Thyroid gland (tissue), 4 donors: ENCODE measurements around the gene TASP1. TPM values are rescaled to one million over a fixed set of nuclear protein-coding genes. Genes with fewer than 3 reads are reported as not detected.

Experiments
- DNase-seq, 2 donors: peaks; one replicate each; pipeline ENCODE4 v3.0.0-alpha.2; 2019
- H3K27ac ChIP-seq, 3 donors: fragments of 200-600 bp; sonication (generic); 1 replicate in 2 of 3; 2 replicates in 1 of 3; pipeline ENCODE4 v1.5.1; 2016 to 2019; ENCODE audit warnings: mild to moderate bottlenecking in 1 of 3, moderate library complexity in 1 of 3
- H3K27me3 ChIP-seq: fragments of 200-600 bp; sonication (generic); one replicate; pipeline ENCODE4 v1.5.1; 2019
- H3K36me3 ChIP-seq, 2 donors: fragments of 200-600 bp; sonication (generic); one replicate each; pipeline ENCODE4 v1.5.1; 2016 to 2019
- H3K4me1 ChIP-seq, 2 donors: fragments of 200-600 bp; sonication (generic); one replicate each; pipeline ENCODE4 v1.5.1; 2017 to 2019
- H3K4me3 ChIP-seq, 3 donors: fragments of 200-600 bp; sonication (generic); replicated peaks in 1 of 3; 1 replicate in 2 of 3; 2 replicates in 1 of 3; pipeline ENCODE4 v1.5.1; 2016; ENCODE audit warnings: mild to moderate bottlenecking in 1 of 3
- H3K9me3 ChIP-seq: fragments of 200-600 bp; sonication (generic); one replicate; pipeline ENCODE4 v1.5.1; 2017
- CTCF ChIP-seq, 6 experiments: fragments of 200-600 bp in 3 of 6; fragments of 450-650 bp in 3 of 6; sonication (generic) in 3 of 6; IDR thresholded peaks; one replicate each; pipeline ENCODE4 v1.5.1; 2016 to 2019; ENCODE audit warnings: antibody characterized with exemption in 6 of 6, mild to moderate bottlenecking in 2 of 6, inconsistent platforms in 1 of 6, moderate library complexity in 1 of 6
- POLR2A ChIP-seq, 2 donors: fragments of 450-650 bp; IDR thresholded peaks; one replicate each; pipeline ENCODE4 v1.6.1; 2017; ENCODE audit warnings: antibody characterized with exemption in 2 of 2, mild to moderate bottlenecking in 2 of 2, moderate library complexity in 1 of 2
- WGBS, 2 donors: methylation state at CpG; one replicate each; pipeline ENCODE4 v1.1.5; 2017; 5-methylcytosine and 5-hydroxymethylcytosine counted together
- intact Hi-C: fragments of 100-400 bp; cut with DNase I; formaldehyde crosslinking; loops from one replicate; pipeline ENCODE4 v1.15.1; 2023
- total RNA-seq, 4 donors: library from RNA; depleted of rRNA; stranded (reverse); fragments of >200 nt; gene quantifications; one replicate each; pipeline ENCODE4 v1.2.3, GENCODE V29; 2016

Gene TASP1
- total RNA-seq, 4 donors from 2014 or later: 16.4 to 31.2 (median 23.9) TPM

- 80 to 82% methylated on average over 7 of the region's 7 CpGs for WGBS, 2 donors
- intact Hi-C loops: no loop called here
- Histone ChIP-seq H3K4me1 (no peaks in the 10 kb centered on the region), H3K27ac (no peak overlapping the region), H3K9me3 (no peaks in the 10 kb centered on the region), H3K27me3 (no peaks in the 10 kb centered on the region), H3K36me3 (no peaks in the 10 kb centered on the region), H3K4me3 (no peak overlapping the region)
- DNase-seq: no peak
- TF ChIP-seq CTCF (IDR thresholded peaks at IDR 0.05) (no peak), POLR2A (IDR thresholded peaks at IDR 0.05) (no peak)
Measured at GRCh38 chr20:13436530-13436929, 202.2 kb downstream of the TASP1 start.

GRCh38 chr20:13432126-13432525, 206.6 kb downstream of the TASP1 start:
- no peak overlapping the region for H3K4me3 ChIP-seq
- intact Hi-C loops: no loop called here
- no peaks in the 10 kb centered on the region for H3K36me3 ChIP-seq
- H3K4me1 ChIP-seq: no peaks in the 10 kb centered on the region
- WGBS, 2 donors: 91 to 98% methylated on average over 1 of the region's 1 CpG
- no peaks in the 10 kb centered on the region for H3K9me3 ChIP-seq
- no peak overlapping the region for H3K27ac ChIP-seq
- TF ChIP-seq POLR2A (IDR thresholded peaks at IDR 0.05) (no peak), CTCF (IDR thresholded peaks at IDR 0.05) (no peak)
- DNase-seq: no peak
- no peaks in the 10 kb centered on the region for H3K27me3 ChIP-seq

- H3K36me3 ChIP-seq: no peaks in the 10 kb centered on the region
- DNase-seq: no peak
- intact Hi-C loops: no loop called here
- H3K27ac ChIP-seq: no peak overlapping the region
- no peaks in the 10 kb centered on the region for H3K4me1 ChIP-seq
- no peaks in the 10 kb centered on the region for H3K9me3 ChIP-seq
- 91 to 92% methylated on average over 9 of the region's 9 CpGs for WGBS, 2 donors
- H3K4me3 ChIP-seq: no peak overlapping the region
- no peaks in the 10 kb centered on the region for H3K27me3 ChIP-seq
- TF ChIP-seq POLR2A (IDR thresholded peaks at IDR 0.05): no peak
- no peak for TF ChIP-seq CTCF (IDR thresholded peaks at IDR 0.05)
Measured at GRCh38 chr20:13430346-13431002, 208.3 kb downstream of the TASP1 start.

GRCh38 chr20:13428684-13429083, 210.0 kb downstream of the TASP1 start:
- H3K27me3 ChIP-seq: no peaks in the 10 kb centered on the region
- no peaks in the 10 kb centered on the region for H3K36me3 ChIP-seq
- DNase-seq: no peak
- 97 to 100% methylated on average over 1 of the region's 1 CpG for WGBS, 2 donors
- H3K9me3 ChIP-seq: no peaks in the 10 kb centered on the region
- TF ChIP-seq POLR2A (IDR thresholded peaks at IDR 0.05) (no peak), CTCF (IDR thresholded peaks at IDR 0.05) (no peak)
- no peaks in the 10 kb centered on the region for H3K4me1 ChIP-seq
- intact Hi-C loops: no loop called here
- H3K4me3 ChIP-seq: no peak overlapping the region
- H3K27ac ChIP-seq: no peak overlapping the region

GRCh38 chr20:13426870-13427269, 211.9 kb downstream of the TASP1 start:
- DNase-seq: no peak
- no peak for TF ChIP-seq CTCF (IDR thresholded peaks at IDR 0.05)
- no peak for TF ChIP-seq POLR2A (IDR thresholded peaks at IDR 0.05)
- Histone ChIP-seq H3K36me3 (no peaks in the 10 kb centered on the region), H3K27me3 (no peaks in the 10 kb centered on the region), H3K27ac (no peak overlapping the region), H3K4me1 (no peaks in the 10 kb centered on the region), H3K9me3 (no peaks in the 10 kb centered on the region), H3K4me3 (no peak overlapping the region)
- 93 to 95% methylated on average over 3 of the region's 3 CpGs for WGBS, 2 donors
- intact Hi-C loops: no loop called here
